GM18867 (cell line): ENCODE data around the gene CCDC106.

ENCODE experiments used
- ATAC-seq: cut with Tn5 transposase; IDR thresholded peaks from one replicate; pipeline ENCODE4 v1.9.1; 2021; ENCODE audit warnings: mild to moderate bottlenecking, moderate library complexity; ENCODE audit not compliant: unreplicated experiment

Gene CCDC106

DNA sequence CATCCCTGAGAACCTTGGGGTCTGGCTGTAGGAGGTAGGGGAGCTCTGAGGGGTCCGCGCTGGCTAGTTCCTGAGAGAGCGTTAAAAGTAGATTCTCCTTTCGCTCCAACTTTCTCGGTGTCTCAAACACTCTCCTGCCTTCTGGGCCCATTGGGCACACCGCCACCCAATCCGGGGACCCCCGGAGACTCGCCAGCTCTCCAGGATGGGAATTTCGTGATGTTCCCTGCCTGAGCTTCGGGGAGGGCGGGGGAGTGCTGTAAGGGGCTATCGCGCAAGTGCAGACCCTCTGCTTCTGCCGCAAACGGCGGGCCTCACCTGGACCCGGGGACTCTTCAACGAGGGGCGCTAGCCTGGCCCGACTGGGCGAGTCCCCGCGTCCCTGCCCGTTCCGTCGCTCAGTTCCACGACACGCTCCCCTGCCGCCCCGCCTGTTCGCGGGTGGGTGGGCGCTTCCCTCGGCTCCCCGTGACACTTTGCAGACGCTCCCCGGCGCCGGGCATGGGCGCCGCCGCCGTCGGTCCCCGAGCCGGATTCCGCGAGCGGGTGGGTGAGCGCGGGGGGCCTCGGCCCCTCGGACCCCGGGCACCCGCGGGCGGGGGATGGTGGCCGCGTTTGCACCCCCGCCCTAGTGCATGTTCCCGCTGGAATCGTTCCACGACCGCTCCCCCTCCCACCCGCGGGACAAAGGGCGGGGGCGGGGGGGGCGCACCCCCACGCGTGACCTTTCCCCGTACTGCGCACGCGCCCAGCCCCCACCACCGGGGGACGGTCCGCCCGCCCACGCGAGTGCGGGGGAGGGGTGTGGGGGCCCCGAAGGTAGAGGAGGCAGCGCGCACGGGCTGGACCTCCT, at the start of gene CCDC106:
Gene CCDC106 (plus strand): TSS at position 481 of the 853 bp plus-strand sequence. CDS start 835 bp downstream, outside the sequence.
- peak; percentile 27 for ATAC-seq

DNA sequence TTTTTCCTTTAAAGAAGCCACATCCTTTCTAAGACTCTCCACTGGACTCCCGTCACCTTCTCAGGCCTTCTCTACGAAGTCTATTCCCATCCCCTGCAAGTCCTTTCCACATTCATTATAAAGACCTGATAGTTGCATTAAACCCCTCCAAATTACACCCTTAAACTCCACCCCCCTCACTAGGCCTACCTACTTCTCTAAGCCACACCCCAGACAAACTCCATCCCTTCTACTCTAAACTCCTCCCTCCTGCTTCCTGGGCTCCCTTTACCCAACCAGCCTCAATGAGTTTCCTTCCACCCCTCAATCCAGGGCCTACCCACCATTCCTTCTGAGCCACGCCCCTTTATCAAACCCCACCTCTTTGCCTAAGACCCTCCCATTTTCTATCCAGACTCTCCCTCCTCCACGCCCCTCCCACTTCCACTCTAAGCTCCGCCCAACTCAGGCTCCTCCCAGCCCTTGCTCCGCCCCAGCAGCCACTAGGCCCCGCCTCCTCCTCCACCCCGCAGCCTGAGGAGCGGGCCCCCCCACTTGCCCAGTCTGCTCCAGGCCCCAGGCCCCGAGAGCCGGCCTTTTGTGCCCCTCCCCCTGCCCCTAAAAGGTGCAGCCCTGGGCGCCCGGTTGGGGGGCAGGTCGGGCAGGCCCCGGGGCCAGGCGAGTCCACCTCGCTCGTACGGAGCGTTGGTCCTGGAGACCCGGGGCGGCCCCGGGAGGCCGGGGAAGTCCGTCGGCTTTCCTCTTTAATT, 49.1 kb upstream of the CCDC106 start:
- ATAC-seq: peak; percentile 49

DNA sequence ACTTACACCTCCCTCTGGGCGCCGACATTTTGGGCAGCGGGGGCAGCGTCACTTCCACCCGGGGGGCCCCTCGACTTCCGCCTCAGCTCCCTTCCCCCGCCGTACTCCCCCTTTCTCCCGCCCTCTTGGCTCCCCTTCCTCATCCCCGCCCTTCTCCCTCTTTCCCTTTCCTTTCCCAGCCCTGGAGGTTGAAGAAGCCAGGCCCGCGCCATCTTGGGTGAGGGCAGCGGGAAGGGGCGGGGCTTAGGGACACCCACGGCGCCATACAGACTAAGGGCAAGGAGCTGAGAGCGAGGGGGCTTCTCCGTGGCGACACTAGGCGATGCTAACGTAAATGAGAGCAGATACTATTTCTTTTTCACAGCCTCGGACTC, 48.6 kb upstream of the CCDC106 start, which contains the start of gene FIZ1:
Gene FIZ1 (minus strand): TSS at position 50 of the 374 bp plus-strand sequence. CDS start 1,652 bp downstream, outside the sequence.
- peak; percentile 61 for ATAC-seq

DNA sequence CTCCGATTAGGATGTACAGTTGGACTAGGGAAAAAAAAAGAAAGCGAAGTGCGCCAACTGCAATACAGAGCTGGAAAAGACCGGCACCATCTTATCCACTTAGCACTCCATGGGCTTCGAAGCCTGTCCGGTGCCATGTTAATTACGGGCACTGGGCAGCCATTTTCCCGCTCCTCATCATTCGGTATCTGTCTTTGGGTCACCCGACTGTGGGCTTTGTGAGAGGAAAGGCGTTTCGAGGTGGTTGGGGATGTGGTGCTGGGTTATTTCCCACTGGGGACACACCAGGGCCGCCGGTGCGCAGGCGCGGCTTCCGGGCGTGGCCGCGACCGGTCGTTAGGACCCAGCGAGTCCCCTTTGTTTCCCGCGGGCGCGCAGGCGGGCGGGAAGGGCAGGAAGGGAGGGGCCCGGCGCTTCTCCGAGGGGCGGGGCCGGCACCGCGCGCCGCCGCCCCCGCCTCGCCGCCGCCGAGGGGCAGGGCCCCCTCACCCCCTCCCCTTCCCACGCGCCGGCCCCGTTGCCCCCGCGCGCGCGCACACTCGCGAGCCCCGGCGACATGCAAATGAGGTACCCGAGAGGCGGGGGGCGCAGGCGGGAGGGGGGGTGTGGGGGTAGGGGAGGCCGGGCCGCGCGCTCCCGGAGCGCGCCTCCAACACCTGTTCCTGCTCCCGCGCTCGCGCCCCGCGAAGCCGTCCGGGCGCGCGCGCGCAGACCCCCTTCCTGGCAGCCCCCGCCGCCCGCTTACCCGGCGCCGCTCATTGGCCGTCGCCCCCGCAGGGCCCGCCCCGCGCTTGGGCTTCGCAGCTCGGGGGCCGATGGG, 48.0 kb upstream of the CCDC106 start, which contains the start of gene ZNF524:
Gene ZNF524 (plus strand): TSS at position 447 of the 820 bp plus-strand sequence. CDS start 1,825 bp downstream, outside the sequence.
- ATAC-seq: peak; percentile 42

DNA sequence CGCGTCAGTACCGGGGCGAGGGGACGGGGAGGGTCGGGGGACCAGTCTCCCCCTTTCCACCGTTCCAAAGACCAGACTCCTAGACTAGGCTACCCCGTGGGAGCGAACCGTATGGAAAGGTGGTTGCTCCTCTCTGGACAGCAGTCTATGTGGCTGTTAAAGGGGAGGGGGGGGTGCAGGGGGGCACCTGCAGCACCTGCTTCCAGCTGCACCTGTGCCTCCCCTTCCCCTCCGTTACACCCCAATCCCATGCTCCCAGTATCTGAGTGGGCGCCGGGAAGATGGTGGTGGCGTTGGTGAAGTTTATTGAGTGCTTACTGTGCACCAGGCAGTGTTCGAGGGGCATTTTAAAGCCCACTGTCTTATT, 47.4 kb upstream of the CCDC106 start:
- ATAC-seq: no peak

DNA sequence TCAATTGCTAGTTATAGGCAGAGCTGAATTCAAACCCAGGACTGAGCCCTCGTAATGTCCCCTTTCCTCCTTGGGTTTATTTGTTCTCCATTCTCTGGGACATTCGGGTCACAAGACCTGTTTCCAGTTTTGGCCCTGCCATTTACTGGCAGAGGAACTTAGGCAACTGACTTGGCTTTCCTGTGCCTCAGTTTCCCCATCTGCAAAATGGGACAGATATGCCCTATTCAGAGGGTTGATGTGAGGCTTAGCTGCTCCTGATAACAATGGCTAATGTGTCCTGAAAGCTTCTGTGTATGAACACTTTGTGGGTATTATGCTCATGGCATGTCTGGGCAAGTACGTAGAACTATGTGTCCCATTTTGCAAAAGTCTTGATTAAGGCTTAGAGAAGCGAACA, 46.9 kb upstream of the CCDC106 start:
- ATAC-seq: no peak

DNA sequence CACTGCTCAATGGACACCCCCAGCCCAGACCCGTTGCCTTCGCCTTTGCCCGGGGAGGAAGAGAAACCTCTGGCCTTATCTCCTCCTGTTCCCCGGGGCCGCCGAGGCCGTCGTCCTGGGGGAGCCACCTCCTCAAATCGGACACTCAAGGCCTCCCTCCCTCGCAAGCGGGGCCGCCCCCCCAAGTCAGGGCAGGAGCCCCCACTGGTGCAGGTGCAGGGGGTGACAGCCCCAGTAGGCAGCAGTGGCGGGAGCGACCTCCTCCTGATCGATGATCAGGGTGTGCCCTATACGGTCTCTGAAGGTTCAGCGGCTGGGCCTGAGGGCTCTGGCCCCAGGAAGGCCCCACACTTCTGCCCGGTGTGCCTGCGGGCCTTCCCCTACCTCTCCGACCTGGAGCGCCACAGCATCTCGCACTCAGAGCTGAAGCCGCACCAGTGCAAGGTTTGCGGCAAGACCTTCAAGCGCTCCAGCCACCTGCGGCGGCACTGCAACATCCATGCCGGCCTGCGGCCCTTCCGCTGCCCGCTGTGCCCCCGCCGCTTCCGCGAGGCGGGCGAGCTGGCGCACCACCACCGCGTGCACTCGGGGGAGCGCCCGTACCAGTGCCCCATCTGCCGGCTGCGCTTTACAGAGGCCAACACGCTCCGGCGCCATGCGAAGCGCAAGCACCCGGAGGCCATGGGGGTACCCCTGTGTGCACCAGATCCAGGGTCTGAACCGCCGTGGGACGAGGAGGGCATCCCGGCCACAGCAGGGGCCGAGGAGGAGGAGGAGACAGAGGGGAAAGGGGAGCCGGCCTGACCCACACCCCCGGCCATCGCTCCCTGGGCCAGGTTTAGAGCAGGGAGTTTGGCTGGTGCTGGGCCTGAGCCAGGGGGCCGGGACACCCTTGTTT, 45.7 kb upstream of the CCDC106 start:
- no peak for ATAC-seq

DNA sequence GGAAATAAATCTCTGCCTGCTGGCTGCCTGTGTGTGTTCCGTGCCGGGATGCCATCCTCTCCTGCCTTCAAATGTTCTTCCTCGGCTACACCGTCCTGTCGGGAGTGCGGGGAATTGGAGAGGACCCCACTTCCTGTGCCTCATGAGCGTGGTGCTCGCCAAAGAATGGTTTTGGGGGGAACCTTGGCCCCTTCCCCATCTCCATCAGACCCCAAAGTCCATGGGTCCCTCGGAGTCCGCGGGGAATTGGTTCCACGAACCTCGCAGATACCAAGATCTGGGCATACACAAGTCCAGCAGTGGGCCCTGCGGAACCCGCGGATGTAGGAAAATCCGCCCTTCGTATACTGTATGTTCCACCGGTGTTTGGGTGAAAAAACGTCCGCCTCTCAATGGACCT, 44.9 kb upstream of the CCDC106 start:
- no peak for ATAC-seq

DNA sequence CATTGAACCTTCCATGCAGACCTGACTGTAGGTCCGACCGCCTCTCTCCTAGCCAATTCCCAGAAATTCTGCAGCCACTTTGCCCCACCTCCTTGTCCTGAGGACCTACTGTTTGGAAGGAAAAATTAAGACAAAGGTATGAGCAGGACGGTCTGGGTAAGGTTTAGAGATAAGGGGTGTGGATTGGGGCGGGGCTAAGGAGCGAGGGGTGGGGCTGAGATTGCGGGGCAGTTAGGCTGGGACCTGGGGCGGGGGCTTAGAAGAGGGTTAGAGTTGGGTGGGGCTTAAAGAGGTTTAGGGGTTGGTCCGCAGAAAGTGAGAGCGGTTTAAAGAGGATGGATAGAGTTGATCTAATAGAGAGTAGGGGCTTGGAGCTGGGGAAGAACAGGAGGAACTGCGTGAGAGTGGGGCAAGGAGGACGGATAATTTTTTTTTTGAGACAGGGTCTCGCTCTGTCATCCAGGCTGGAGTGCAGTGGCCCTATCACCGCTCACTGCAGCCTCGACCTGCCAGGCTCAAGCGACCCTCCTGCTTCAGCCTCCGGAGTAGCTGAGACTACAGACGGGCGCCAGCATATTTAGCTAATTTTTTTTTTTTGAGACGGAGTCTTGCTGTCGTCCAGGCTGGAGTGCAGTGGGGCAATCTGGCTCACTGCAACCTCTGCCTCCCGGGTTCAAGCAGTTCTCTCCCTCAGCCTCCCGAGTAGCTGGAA, 44.3 kb upstream of the CCDC106 start:
- no peak for ATAC-seq

DNA sequence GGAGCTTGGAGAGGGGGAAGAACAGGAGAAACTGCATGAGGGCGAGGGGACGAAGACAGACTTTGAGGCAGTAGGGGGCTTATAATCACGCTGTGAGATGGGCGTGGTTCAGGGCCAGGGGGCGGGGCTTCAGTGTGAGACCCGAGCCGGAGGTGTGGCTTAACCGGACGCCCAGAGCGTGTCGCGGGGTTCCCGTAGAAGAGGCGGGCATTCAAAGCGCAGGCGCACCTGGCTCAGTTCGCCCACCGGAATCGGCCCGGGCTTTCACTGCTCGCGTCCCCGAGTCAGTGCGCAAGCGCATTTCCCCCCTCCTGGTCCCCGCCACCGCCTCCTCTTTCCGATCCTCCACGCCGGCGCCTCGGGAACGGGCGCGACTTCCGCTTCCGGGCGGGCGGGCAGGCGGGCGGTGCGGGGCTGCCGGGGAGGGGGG, 42.8 kb upstream of the CCDC106 start:
- peak; percentile 71 for ATAC-seq

DNA sequence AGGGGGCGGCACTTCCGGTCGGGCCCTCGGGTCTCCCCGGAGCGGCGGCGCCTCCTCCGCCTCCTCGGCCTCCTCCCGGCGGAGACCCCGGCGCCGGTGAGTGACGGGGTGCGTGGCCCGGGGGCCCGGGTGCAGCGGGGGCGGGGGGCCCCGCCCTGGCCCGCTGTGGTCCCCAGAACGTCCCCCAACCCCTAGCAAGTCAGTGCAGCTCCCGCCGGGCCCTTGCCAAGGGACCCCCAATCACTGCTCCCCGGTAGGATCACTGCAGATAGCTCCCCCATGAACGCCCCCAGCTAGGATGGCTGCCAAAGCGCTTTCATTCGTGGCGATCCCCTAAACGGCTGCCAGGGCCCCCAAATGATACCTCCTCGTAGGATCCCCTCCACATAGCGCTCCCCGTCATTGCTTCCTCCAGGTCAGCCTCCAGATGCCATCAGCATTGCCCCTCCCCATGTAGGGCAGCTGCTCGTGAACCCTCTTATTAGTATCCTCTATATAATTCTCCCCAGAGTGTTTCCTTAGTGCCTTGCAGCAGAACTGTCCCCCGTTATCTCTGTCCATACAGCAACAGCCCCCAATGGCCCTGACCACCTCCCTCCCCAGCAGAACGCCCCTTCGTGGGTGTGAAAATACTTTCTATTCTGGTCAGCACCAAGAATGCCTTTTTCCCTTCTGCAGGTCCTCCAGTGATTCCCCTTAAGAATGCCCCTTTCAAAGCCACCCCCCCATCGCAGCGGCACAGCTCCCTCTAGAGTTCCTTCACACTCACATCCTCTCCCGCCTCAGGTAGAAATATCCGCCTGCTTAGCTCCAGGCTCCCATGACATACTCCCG, 42.2 kb upstream of the CCDC106 start, which contains the start of gene ZNF865:
Gene ZNF865 (plus strand): TSS at position 11 of the 834 bp plus-strand sequence. CDS start 7,972 bp downstream, outside the sequence.
- ATAC-seq: peak; percentile 22

DNA sequence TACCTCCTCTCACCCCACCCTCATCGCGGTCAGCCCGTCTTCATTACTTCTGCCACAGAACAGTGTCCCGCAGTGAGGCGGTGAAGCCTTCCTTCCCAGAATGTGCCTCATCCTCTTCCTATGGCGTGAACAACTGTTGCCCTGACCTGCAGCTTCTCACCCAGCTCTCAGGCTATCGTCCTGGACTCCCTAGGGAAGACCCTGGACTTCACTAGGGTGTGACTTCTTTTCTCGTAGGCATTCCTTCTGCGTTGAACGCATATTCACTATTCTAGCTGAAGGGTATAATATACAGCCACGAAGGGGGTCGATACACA, 41.6 kb upstream of the CCDC106 start:
- no peak for ATAC-seq

DNA sequence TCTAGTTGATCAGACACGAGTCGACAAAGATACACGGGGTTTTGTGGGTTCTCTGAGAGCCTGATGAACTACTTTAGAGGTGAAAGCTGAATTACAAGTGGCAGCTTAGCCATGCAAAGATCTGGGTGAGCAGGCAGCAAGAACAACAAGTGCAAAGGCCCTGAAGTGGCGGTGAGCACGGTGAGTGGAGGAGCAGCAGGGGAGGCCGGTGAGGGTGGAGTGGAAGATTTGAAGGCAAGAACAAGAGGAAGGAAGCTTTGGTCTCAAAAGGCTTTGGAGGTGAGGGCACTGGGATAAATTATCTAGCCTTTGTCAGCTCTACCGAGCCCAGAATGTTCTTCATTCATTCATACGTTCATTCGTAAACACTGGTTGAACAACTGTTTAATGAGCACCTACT, 41.2 kb upstream of the CCDC106 start:
- no peak for ATAC-seq

DNA sequence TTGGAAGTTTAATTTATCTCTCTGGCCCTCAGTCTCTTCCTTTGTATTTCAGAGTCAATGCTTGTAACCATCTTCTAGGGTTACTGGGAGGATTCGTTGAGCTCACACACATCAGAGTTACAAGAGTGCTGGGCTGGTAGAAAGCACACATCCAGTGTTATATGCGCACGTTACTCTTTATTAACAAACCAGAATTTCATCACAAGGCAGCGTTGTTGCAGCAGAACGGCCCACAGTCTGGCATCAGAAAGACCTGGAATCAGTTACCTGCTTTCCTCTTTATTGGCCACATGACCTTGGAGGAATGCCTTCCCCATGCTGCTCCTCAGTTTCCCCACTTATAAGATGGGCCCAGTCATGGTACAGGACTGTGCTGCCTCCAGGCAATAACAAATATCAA, 38.7 kb upstream of the CCDC106 start:
- no peak for ATAC-seq

DNA sequence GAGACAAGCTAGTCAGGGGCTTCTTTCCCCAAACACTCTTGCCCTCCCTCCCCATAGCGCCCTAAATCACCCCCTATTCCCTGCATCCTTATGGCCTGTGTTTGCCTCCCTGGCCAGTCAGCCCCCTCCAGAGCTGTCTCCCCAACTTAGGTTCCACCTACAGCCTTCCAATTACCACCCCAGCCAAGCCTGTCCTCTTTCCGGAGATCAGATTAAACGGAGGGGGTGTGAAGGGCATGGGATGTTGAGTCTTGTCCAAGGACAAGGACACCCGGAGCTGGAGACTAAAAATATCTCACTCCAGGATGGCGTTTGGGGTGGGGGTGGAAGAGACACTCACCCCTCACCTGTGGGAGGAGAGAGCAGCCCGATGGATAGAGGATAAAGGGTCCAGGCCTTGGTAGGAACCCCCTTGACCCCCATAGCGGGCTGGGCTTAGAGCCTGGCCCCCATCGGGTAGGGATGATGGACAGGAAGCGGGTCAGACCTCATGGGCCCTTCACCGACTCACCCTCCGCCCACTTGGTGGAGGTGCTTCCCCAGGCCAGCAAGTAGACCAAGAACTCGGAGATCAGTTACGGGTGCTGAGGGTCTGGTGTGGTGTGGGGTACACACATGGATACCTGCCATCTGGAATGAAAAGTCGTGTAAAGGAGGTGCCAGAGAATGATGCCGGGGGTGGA, 36.6 kb upstream of the CCDC106 start:
- ATAC-seq: no peak

DNA sequence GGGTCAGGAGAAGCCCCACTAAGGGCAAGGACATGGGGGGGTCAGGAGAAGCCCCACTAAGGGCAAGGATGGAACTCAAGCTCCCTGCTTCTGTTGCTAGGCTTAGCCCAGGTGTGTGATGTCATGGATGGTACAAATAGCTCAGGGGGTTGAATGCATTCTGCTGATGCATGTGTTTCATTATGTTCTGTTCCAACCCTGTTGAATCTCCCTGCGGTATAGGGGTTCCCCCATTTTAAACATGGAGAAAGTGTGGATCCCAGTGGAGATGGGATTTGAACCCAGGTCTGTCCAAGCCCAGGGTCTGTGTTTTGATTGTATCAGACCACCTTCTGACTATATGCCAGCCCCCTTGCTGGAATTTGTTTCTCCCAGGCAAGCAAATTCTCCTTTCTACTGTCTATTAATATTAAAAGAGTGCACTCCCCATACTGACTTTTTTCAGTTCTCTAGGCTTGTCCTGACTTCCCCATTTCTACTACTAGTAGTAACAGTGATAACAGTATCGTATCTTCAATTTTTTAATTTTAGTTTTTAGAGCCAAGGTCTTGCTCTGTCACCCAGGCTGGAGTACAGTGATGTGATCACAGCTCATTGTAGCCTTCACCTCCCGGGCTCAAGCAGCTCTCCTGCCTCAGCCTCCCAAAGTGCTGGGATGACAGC, 35.9 kb upstream of the CCDC106 start:
- ATAC-seq: no peak

DNA sequence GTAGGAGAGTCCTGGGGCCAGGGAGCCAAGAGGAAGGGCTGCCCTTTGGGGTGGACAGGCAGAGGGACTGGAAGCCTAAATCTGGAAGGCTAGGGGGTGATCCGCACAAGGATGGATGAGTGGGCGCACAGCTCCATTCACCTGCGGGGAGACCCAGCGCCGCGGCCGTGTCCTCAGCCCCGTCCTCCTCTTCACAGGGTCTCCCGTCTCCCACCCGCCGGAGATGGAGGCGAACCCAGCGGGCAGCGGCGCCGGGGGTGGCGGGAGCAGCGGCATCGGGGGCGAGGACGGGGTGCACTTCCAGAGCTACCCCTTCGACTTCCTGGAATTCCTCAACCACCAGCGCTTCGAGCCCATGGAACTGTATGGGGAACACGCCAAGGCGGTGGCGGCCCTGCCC, 34.6 kb upstream of the CCDC106 start:
- no peak for ATAC-seq
